Activated T-helper 1 cell treated with anti-CD3 and anti-CD28 coated beads, Interleukin-2, amount 50 U/mL, for 16 hours (primary cell): Measurements from ENCODE around the gene LACC1.

Experiments
- DNase-seq, 2 donors: peaks; one replicate each; pipeline ENCODE4 v3.0.0-alpha.2; 2020; ENCODE audit warnings: low read depth in 1 of 2, low spot score in 1 of 2

Gene LACC1

GRCh38 chr13:43883631-43884030 is 3.9 kb downstream of the LACC1 start:
- DNase-seq: no peak

GRCh38 chr13:43884222-43884621 is 4.5 kb downstream of the LACC1 start:
- no peak for DNase-seq

- no peak for DNase-seq
These were observed 14.7 kb downstream of the LACC1 start for GRCh38 chr13:43894438-43894837.

- DNase-seq: no peak
These were observed 16.2 kb downstream of the LACC1 start for GRCh38 chr13:43895940-43896339.

GRCh38 chr13:43905435-43906031 is 25.8 kb downstream of the LACC1 start:
- no peak for DNase-seq

- no peak for DNase-seq
These were observed 28.7 kb downstream of the LACC1 start for GRCh38 chr13:43908156-43909126.

GRCh38 chr13:43910856-43911255 is 31.2 kb downstream of the LACC1 start:
- DNase-seq: no peak

GRCh38 chr13:43911278-43911677 is 31.6 kb downstream of the LACC1 start:
- no peak for DNase-seq

GRCh38 chr13:43911871-43912270 is 32.2 kb downstream of the LACC1 start:
- DNase-seq: no peak

- DNase-seq: no peak
These were observed 35.7 kb downstream of the LACC1 start for GRCh38 chr13:43915451-43915850.

GRCh38 chr13:43916828-43917227 is 37.1 kb downstream of the LACC1 start:
- DNase-seq: no peak

GRCh38 chr13:43918636-43919035 is 38.9 kb downstream of the LACC1 start:
- DNase-seq: no peak

GRCh38 chr13:43920965-43921674 is 41.4 kb downstream of the LACC1 start:
- DNase-seq: no peak

- DNase-seq: no peak
These were observed 45.0 kb downstream of the LACC1 start for GRCh38 chr13:43924549-43925245.

GRCh38 chr13:43929947-43930346 is 50.2 kb downstream of the LACC1 start:
- DNase-seq: no peak

GRCh38 chr13:43933378-43933777 is 53.7 kb downstream of the LACC1 start:
- no peak for DNase-seq

GRCh38 chr13:43934273-43934672 is 54.6 kb downstream of the LACC1 start:
- DNase-seq: no peak

- DNase-seq: no peak
These were observed 56.2 kb downstream of the LACC1 start for GRCh38 chr13:43935878-43936277.

GRCh38 chr13:43936647-43937046 is 56.9 kb downstream of the LACC1 start:
- DNase-seq: no peak

GRCh38 chr13:43937839-43938238 is 58.1 kb downstream of the LACC1 start:
- DNase-seq: no peak

- DNase-seq: no peak
These were observed 58.7 kb downstream of the LACC1 start for GRCh38 chr13:43938449-43938848.
